ENCODE data around the gene TPSAB1.

DNA sequence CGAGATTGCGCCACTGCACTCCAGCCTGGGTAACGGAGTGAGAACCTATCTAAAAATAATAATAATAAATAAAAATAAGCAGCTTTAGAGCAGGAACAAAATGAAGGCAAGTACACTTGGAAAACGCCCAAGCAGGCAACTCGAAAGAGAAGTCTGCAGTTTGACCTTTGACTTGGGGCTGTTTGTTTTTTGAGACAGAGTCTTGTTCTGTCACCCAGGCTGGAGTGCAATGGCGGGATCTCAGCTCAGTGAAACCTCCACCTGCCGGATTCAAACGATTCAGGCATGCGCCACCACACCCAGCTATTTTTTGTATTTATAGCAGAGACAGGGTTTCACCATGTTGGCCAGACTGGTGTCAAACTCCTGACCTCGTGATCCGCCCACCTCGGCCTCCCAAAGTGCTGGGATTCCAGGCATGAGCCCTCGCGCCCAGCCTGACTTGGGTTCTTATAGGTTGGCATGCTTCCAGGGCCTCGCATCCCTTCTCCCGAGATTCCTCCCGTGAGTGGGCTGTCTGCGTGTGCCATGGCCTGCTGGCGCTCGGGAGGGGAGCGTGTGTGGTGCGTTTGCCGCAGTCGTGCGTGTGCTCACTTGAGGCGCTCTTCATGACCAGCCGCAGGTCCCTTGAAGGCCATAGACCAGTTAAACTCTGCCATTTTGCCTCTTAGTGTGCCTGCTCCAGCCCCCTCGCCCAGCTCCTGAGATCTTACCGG lies 50.5 kb downstream of the TPSAB1 start:
- TF ChIP-seq, protein P1, sequence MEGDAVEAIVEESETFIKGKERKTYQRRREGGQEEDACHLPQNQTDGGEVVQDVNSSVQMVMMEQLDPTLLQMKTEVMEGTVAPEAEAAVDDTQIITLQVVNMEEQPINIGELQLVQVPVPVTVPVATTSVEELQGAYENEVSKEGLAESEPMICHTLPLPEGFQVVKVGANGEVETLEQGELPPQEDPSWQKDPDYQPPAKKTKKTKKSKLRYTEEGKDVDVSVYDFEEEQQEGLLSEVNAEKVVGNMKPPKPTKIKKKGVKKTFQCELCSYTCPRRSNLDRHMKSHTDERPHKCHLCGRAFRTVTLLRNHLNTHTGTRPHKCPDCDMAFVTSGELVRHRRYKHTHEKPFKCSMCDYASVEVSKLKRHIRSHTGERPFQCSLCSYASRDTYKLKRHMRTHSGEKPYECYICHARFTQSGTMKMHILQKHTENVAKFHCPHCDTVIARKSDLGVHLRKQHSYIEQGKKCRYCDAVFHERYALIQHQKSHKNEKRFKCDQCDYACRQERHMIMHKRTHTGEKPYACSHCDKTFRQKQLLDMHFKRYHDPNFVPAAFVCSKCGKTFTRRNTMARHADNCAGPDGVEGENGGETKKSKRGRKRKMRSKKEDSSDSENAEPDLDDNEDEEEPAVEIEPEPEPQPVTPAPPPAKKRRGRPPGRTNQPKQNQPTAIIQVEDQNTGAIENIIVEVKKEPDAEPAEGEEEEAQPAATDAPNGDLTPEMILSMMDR (IDR thresholded peaks at IDR 0.05; ENCODE audit: insufficient read depth, low read length): no peak
- TF ChIP-seq POLR2AphosphoS5 (IDR thresholded peaks at IDR 0.05; ENCODE audit: low read depth) (no peak), GABPA (IDR thresholded peaks at IDR 0.05; ENCODE audit: low read depth) (no peak)
- TF ChIP-seq, protein P2, sequence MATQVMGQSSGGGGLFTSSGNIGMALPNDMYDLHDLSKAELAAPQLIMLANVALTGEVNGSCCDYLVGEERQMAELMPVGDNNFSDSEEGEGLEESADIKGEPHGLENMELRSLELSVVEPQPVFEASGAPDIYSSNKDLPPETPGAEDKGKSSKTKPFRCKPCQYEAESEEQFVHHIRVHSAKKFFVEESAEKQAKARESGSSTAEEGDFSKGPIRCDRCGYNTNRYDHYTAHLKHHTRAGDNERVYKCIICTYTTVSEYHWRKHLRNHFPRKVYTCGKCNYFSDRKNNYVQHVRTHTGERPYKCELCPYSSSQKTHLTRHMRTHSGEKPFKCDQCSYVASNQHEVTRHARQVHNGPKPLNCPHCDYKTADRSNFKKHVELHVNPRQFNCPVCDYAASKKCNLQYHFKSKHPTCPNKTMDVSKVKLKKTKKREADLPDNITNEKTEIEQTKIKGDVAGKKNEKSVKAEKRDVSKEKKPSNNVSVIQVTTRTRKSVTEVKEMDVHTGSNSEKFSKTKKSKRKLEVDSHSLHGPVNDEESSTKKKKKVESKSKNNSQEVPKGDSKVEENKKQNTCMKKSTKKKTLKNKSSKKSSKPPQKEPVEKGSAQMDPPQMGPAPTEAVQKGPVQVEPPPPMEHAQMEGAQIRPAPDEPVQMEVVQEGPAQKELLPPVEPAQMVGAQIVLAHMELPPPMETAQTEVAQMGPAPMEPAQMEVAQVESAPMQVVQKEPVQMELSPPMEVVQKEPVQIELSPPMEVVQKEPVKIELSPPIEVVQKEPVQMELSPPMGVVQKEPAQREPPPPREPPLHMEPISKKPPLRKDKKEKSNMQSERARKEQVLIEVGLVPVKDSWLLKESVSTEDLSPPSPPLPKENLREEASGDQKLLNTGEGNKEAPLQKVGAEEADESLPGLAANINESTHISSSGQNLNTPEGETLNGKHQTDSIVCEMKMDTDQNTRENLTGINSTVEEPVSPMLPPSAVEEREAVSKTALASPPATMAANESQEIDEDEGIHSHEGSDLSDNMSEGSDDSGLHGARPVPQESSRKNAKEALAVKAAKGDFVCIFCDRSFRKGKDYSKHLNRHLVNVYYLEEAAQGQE (IDR thresholded peaks at IDR 0.05; ENCODE audit: insufficient replicate concordance, low read depth): no peak

Data from HL-60 (cell line).